Hematopoietic multipotent progenitor cell treated with erythropoietin and hydrocortisone succinate and interleukin-3 and kit ligand, for 6 days (in vitro differentiated cells): Measurements from ENCODE around the gene RPLP2.
A peak's percentile ranks its signal among the peaks of the same experiment; 100 is the strongest.

Source experiments
- DNase-seq: peaks from one replicate; pipeline ENCODE4 v3.0.0-alpha.2; 2015

Gene RPLP2

GRCh38 chr11:810040-810567, 337 bp downstream of the RPLP2 start:
- DNase-seq, result no peak

- peak; percentile 69 for DNase-seq
These were observed 1.9 kb downstream of the RPLP2 start for GRCh38 chr11:811446-812245.

- DNase-seq, result no peak
These were observed 2.6 kb downstream of the RPLP2 start for GRCh38 chr11:812390-812789.

- DNase-seq, result no peak
These were observed 3.3 kb downstream of the RPLP2 start for GRCh38 chr11:813072-813455.

- DNase-seq, result no peak
These were observed 3.8 kb downstream of the RPLP2 start for GRCh38 chr11:813456-814096.

- no peak for DNase-seq
These were observed 6.1 kb downstream of the RPLP2 start for GRCh38 chr11:815675-816432.

- no peak for DNase-seq
These were observed 6.6 kb downstream of the RPLP2 start for GRCh38 chr11:816433-816779.

GRCh38 chr11:818396-819128, 8.8 kb downstream of the RPLP2 start, which contains the start of gene PNPLA2:
PNPLA2 (plus strand) TSS chr11:818914; CDS start chr11:819719, 805 bp downstream.
- DNase-seq, result no peak

- peak; percentile 96 for DNase-seq
These were observed 9.6 kb downstream of the RPLP2 start for GRCh38 chr11:819129-819931.

GRCh38 chr11:819943-820649, 10.3 kb downstream of the RPLP2 start:
- peak; percentile 98 for DNase-seq

GRCh38 chr11:820655-821511, 11.1 kb downstream of the RPLP2 start:
- DNase-seq, result no peak

GRCh38 chr11:821512-822371, 12.0 kb downstream of the RPLP2 start:
- peak; percentile 69 for DNase-seq

- DNase-seq, result no peak
These were observed 13.9 kb downstream of the RPLP2 start for GRCh38 chr11:823441-824291.

GRCh38 chr11:824292-824880, 14.6 kb downstream of the RPLP2 start:
- DNase-seq, result no peak

- no peak for DNase-seq
These were observed 15.2 kb downstream of the RPLP2 start for GRCh38 chr11:824942-825341.

GRCh38 chr11:825366-826226, 15.8 kb downstream of the RPLP2 start:
- DNase-seq, result no peak

- no peak for DNase-seq
These were observed 16.5 kb downstream of the RPLP2 start for GRCh38 chr11:826227-826621.
